GM21423 (cell line): ENCODE measurements around the gene DENND5B.
"Not testable (repeated sequence)": the region's sequence is repeated elsewhere in the genome, so short reads cannot be mapped to it uniquely, and the experiment has no call there.

Experiments used
- ATAC-seq: cut with Tn5 transposase; IDR thresholded peaks from one replicate; pipeline ENCODE4 v1.9.1; 2021; ENCODE audit warnings: mild to moderate bottlenecking, moderate library complexity; ENCODE audit not compliant: unreplicated experiment

Gene DENND5B

DNA sequence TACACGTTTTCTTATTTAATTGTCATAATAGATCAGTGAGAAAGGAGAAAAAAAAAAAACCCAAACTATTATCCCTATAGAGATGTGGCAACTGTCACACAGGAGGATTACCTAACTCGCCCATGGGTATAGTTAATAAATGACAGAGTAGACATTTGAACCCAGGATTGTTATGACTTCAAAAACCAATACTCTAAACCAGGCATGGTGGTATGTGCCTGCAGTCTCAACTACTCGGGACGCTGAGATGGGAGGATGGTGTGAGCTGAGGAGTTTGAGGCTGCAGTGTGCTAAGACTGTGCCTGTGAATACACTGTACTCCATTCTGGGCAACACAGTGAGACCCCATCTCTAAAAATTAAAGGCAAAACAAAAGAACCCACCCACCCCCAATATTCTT, 114.5 kb downstream of the DENND5B start:
- ATAC-seq: no peak

DNA sequence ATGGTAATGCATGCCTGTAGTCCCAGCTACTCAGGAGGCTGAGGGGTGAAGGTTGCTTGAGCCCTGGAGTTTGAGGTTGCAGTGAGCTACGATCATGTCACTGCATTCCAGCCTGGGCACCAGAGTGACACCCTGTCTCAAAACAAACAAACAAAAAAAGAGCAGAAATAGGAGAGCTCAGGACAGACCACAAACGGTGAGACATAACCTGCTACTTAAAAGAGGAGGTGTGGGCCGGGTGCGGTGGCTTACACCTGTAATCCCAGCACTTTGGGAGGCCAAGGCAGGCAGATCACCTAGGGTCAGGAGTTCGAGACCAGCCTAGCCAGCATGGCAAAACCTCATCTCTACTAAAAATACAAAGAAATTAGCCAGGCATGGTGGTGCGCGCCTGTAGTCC, 115.3 kb downstream of the DENND5B start:
- not testable (repeated sequence) for ATAC-seq

DNA sequence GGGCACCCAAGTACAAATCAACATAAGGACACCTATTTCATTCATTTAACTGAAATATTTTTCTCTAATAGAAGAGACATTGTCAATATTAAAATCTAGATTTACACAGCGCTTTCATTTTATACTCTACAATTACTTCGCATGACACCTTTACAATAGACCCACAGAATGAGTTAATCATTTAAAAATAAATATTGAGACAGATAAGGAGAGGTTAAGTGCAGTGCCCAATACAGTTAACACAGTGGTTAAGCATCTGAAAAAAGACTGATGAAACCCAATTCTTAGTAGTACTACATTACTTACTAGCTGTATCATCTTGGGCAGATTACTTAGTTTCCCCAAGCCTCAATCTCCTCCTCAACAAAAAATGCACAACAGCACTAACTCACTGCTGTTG, 116.2 kb downstream of the DENND5B start:
- ATAC-seq: no peak

DNA sequence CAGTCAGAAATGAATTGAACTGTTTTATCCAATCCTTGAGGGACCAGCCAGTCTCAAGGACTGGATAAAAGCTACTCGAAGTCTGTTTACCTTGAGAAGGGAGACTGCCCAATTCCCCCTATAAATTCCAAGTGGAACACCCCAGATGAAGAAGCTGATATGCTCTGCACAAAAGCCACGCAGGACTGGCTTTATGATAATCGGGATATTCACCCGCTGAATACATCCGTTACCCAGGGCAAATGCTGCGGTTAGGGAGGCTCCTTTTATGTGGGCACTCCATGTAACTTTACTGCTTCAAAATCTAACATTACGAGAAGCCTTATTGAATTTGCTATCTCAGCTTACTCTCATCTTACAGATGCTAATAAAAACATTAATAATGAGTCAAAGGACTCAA, 119.1 kb downstream of the DENND5B start:
- ATAC-seq: no peak

DNA sequence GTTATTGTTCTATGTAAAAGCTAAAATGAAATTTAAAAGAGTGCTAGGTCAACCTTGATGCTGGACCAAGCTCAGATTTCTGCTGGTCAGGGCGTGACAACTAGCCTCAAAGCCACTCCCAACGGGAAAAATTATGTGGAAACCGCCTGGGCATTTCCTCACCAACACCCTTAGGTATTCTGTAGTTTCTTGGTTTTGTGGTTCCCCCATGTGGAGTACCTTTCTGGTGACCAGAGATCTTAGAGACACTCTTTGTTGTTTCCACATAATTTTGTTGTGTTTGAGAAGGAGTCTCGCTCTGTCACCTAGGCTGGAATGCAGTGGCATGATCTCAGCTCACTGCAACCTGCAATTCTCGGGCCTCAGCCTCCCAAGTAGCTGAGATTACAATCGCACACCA, 119.9 kb downstream of the DENND5B start:
- no peak for ATAC-seq

DNA sequence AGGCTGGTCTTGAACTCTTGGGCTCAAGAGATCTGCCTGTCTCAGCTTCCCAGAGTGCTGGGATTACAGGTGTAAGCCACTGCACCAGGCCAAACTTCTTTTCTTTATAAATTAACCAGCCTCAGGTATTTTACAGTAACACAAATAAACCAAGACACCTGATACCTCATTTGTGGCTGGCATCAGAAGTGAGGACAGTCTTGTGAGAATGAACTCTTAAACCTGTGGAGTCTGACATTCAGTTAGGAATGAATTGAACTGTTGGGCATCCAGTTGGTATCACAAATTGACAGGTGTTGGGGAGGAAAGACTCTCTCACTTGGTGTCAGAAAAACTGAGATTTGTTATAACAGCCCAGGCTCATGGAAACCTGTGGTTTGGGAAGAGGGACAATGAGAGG, 120.5 kb downstream of the DENND5B start:
- ATAC-seq: no peak

DNA sequence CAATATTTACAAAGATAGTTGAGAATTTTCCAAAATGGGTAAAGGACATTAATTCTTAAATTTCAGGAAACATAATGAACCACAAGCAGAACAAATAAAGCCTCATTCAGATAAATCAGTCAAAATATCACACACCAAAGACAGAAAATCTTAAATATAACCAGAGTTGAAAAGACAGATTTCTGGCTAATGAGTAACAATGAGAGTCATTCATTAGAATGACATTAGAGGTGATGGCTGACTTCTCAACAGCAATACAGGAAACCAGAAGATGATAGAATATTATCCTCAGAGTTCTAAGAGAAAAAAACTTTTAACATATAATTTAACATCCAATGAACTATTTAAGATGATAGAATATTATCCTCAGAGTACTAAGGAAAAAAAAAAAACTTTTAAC, 124.2 kb downstream of the DENND5B start:
- ATAC-seq: peak; percentile 76

DNA sequence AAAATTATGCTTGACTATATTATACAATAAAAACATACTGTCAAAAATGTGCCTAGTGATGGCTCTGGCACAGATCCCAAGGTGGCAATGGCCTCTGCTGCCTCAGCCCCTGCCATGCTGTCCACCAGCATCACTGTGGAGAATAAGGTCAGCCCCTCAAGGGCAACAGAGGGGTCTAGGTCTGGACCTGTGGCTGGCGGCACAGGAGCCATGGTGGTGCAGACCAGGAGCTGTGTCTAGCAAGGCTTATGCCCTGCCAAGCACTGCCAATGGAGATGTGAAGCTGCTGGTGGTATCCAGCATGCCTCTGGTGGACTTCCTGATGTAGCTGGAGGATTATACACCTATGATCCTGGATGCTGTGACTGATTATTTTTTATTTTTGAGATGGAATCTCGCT, 125.9 kb downstream of the DENND5B start:
- no peak for ATAC-seq

DNA sequence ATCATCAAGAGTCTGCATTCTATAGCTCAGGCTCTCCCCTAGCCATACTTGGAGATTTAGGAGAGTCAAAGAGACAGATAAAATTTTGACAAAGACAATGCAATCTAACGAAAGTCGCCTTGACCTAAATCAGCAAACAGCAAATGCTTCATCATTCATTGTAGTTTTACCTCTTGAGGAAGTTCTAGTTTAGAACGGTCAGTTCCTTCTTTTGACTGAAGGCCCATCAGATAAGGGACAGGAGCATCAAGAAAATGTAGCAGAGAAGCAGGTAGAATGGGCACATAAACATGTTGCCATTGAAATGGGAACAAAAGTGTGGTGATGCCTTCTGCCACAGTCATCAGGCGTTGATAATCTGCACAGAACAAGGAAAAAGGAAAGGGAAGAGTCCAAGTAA, 130.9 kb downstream of the DENND5B start:
- ATAC-seq: no peak

DNA sequence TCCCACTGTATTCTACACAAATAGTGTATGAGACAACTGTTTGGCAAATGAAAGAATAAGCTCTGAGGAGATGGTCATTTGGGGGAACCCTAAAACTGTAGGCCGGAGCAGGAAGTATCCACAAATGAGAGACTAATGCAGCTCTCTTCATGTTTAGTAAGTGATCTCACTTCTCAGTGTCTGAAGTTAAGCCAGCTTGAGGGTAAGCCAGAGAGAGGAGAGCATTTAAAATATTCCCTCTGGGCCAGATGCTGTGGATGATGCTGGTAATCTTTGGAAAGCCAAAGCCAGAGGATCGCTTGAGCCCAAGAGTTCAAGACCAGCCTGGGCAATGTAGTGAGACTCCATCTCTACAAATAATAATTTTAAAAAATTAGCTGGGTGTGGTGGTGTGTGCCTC, 134.4 kb downstream of the DENND5B start:
- ATAC-seq: no peak

DNA sequence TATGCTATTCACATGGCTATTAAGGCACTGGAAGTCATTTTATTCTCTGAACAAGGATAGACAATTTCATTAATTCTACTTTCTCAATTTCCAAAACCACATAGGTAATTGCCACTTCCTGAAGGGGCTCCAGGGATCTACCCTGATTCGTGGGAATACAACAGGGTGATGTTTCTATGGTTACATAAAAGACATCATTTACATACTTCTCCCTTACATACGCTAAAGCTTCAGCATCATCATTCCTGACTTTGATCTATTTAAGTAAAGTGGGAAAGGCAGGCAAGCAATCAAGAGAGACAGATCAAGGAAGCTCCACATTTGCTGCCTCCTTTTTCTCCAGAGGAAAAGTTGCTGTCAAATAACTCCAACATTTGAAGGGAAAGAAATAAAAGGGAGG, 146.2 kb downstream of the DENND5B start:
- no peak for ATAC-seq

DNA sequence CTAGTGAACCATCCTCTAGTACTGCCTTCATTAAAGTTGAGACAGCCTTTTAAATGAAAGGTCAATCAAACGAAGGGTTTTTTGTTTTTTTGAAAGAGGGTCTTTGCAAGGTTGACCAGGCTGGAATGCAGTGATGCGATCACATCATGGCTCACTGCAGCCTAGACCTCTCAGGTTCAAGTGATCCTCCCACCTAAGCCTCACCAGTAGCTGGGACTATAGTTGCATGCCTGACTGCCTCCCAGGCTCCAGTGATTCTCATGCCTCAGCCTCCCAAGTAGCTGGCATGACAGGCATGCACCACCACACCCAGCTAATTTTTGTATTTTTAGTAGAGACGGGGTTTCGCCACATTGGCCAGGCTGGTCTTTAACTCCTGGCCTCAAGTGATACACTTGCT, 150.3 kb downstream of the DENND5B start:
- no peak for ATAC-seq

DNA sequence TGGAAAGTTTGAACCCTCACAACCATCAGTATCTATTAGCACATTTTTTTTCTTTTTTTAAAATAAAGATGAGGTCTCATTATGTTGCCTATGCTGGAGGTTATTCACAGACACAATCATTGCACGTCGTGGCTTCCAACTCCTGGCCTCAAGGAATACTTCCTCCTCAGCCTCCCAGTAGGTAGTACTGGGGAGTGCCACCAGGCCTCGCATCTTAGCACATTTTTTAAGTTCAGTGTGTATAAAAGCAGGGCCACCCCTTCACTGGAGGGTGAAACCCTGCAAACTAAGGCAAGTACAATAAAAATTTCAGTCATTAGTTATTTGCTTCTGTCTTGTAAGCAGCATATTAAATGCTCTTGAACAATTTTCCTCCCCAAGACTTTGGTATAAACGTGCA, 150.8 kb downstream of the DENND5B start:
- ATAC-seq: no peak

DNA sequence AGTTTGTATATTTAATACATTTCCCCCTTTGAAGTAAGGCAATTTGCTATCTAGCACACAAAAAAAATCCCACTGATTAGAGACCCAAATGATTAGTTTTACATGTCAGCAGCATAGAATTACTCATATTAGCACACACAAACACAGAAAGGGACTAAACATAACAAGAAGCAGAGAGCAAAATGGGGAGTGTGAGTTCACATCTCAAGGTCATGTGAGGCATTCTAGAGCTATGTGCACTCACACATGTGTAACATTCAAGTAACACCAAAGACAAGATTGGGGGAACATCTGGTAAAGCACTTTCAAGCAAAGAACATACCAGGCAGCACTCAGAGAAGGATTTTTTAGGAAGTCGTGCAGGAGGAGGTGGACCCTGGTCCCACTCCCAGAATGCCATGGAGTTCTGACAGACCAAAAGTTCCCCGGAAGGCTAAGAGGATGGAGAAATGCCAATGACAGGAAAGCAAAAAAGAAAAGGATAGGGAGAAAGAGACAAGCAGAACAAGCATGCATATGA, 159.2 kb downstream of the DENND5B start:
- no peak for ATAC-seq

DNA sequence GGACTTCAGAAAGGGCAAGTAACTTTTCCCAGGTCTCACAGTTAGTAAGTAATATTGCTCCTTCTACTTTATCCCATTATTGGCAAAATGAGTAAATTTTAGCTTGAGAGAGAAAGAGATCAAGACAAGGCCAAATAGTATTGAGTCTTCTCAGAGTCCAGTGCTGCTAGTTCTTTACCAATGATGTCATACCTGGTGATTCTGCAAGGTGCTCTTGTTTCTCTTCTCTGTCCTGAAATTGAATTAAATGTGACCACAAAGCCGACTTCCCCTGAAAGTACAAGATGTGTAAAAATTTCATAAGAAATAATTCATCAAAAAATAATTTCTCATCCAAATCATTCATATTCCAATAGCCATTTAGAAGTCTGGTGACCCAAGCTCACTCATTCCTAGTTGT, 167.5 kb downstream of the DENND5B start:
- no peak for ATAC-seq

DNA sequence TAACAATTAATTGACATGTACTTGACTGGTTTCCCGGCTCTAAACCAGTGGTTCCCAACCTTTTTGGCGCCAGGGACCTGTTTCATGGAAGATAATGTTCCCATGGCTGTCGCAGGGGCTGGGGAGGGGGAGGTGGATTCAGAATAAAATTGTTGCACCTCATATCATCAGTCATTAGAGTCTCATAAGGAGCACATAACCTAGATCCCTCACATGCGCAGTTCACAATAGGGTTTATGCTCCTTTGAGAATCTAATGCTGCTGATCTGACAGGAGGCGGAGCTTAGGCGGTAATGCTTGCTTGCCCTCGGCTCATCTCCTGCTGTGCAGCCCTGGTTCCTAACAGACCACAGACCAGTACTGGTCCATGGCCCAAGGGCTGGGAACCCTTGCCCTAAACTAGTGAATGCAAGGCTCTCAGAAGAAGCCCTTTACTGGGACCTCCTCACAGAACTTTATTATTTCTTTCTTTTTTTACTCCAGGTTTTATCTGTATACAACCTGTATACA, 178.6 kb downstream of the DENND5B start:
- ATAC-seq: no peak

DNA sequence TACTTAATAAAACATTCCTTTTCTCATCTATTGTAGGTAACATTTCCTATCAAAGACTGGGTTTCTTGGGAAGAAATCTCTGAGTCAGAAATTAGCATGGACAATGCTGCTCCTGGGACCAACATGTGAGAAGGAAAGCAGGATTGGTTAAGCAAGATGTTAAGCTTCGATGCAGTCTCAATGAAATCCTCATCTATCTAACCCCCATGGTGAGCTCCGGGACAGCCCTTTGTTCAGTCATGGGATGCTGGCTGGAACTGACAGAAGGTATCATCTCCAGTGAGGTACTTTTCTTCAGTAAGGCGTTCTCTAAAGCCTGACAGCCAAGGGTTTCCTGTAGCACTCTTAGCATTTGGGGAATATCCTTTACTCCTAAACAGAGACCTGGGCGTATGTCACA, 182.2 kb downstream of the DENND5B start:
- ATAC-seq: no peak

DNA sequence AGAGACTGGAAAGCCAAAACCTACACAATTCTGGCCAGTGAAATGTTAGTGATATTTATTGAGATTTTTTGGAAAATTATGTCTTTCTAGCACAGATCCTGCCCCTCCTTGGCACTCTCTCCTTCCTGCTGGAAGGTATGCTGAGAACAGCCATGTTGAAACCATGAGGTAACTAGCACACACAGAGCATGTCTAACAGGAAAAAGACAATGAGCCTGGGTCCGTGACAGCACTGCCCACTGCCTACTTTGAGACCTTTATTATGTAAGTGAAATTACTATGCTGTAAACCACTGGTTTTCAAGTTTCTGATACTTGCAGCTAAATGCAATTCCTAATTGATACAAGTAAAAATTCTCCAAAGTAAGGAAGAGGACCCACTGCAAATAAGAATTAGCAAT, 183.4 kb downstream of the DENND5B start:
- ATAC-seq: no peak

DNA sequence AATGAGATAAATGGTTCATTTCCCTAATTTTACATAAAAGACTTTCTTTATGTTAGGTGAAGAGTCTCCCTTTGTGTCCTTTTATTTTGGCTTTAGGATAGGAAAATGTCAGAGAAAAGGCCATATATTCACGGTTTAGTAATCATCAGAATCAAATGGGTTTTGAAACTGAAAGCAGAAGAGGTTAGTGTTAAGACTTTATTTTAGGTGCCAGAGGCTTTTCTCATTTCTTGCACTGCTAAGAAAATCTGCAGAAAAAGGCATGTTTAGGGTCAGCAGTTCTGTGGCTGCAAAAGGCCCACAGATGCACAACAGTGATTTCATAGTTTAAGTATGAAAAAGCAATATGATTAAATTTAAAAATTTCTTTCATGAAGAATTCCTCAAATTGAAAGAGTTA, 184.6 kb downstream of the DENND5B start:
- peak; percentile 75 for ATAC-seq

DNA sequence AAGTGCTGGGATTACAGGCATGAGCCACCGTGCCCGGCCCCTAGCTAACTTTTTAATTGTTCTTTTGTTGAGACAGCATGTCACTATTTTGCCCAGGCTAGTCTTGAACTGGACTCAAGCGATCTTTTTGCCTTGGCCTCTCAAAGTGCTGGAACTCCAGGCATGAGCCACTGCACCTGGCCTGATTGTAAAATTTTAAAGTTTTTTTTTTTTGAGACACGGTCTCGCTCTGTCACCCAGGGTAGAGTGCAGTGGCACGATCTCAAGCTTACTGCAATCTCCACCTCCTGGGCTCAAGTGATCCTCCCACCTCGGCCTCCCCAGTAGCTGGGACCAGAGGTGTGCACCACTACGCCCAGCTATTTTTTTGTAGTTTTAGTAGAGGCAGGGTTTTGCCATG, 185.9 kb downstream of the DENND5B start:
- no peak for ATAC-seq

DNA sequence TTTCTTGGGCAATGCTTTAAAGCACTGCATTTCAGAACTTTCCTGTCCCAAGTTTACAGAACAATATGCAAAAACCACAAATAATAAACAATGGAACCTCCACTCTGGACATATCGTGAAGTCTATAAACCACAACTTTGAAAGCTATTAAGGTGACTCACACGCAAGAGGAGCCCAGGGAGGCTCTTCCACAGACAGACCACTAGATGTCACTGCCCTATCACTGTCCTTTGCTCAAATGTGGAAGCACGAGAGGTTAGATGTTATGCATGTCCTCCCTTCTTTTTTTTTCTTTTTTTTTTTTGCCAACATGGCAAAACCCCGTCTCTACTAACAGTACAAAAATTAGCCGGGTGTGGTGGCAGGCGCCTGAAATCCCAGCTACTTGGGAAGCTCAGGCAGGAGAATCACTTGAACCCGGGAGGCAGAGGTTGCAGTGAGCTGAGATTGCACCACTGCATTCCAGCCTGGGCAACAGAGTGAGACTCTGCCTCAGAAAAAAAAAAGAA, 187.8 kb downstream of the DENND5B start:
- ATAC-seq: peak; percentile 79

DNA sequence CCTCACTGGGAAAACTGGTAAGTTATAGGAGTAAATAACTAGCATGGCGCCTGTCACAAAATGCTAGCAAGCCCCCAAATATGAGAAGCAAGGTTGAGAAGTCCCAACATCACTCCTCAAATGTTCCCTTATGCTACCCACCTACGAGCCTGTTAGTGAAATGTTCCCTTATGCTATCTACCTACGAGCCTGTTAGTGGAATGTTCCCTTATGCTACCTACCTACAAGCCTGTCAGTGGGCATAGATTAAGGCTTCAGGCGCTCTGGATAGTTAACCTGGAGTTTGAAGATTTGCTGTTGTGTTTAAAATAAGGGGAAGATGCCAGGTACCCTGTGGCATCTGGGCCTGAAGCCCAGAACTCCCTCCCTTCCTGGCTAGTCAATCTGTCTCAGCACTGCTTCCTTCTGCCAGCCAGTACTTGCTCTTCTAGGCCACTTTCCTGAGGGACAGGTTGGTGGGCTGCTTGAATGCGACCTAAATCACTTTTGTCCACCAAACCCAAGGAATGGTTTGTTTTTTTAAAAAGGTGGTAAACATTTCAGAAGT, 197.9 kb downstream of the DENND5B start:
- ATAC-seq: no peak

DNA sequence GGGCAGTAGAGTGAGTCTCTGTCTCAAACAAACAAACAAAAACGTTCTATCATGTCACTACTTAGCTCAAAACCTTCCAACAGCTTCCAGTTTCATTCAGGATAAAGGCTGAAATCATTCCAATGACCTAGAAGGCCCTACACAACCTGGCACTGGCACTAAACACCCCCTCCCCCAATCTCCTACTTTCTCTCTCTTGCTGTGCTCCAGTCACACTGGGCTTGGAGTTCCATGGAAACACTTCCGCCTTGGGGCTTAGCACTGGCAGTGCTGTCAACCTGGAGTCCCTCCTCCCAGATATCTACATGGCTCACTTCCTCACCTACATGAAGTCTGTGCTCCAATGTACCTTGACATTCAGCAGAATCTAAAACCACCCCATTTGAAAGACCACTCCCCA, 199.9 kb downstream of the DENND5B start:
- ATAC-seq: no peak
